Spleen (tissue), 7 donors: ENCODE data around the gene EDC3.

ENCODE experiments used
- CTCF ChIP-seq, 11 experiments: fragments of 200-600 bp in 7 of 11; fragments of 450-650 bp in 4 of 11; sonication (generic) in 4 of 11; IDR thresholded peaks in 8 of 11; conservative IDR thresholded peaks in 3 of 11; 1 replicate in 7 of 11; 2 replicates in 4 of 11; pipeline versions ENCODE4 v1.4.0 to v1.8.0; 2016 to 2021; ENCODE audit warnings: antibody characterized with exemption in 11 of 11, inconsistent platforms in 4 of 11, mild to moderate bottlenecking in 1 of 11
- POLR2A ChIP-seq, 3 donors: fragments of 450-650 bp; IDR thresholded peaks; one replicate each; pipeline ENCODE4 v1.5.1; 2017; ENCODE audit warnings: antibody characterized with exemption in 3 of 3, mild to moderate bottlenecking in 1 of 3
- POLR2AphosphoS5 ChIP-seq, 3 donors: sonication (generic); formaldehyde crosslinking; IDR thresholded peaks; one replicate each; pipeline ENCODE4 v1.5.1; 2017; ENCODE audit warnings: antibody characterized with exemption in 3 of 3
- donor health status: DM: no; HTN: no; CAD: no; lungs with moderate emphysema.
- donor health status: DM: no; HTN: no; CAD: no.
- donor health status: DM: no; HTN: no; CAD: no.

- TF ChIP-seq POLR2AphosphoS5 (IDR thresholded peaks at IDR 0.05) (no peak), CTCF (IDR thresholded peaks at IDR 0.05 in 8 of 11, conservative IDR thresholded peaks at IDR 0.05 in 3 of 11) (no peak), POLR2A (IDR thresholded peaks at IDR 0.05) (no peak)
Observed at GRCh38 chr15:74683758-74684157, 12.1 kb downstream of the EDC3 start.
